HEK293 (cell line): Measurements from ENCODE around the gene LY6G6D.

Experiments
- REST ChIP-seq: fragments of 450-650 bp; formaldehyde crosslinking; IDR thresholded peaks from 2 replicates; pipeline ENCODE4 v1.5.1; 2016; ENCODE audit warnings: missing biosample characterization, missing genetic modification characterization
- ZNF274 ChIP-seq, 2 experiments: fragments of 200-500 bp in 1 of 2; fragments of 450-650 bp in 1 of 2; sonication (Bioruptor generic) in 1 of 2; formaldehyde crosslinking in 1 of 2; IDR thresholded peaks; 2 replicates each; pipeline versions ENCODE4 v1.5.1 to v1.6.1; 2014 to 2016; ENCODE audit warnings: borderline replicate concordance in 1 of 2, inconsistent platforms in 1 of 2, low read length in 1 of 2, missing biosample characterization in 1 of 2, missing genetic modification characterization in 1 of 2
- ZNF626 ChIP-seq: fragments of 450-650 bp; sonication (Bioruptor Pico); formaldehyde crosslinking; IDR thresholded peaks from 2 replicates; pipeline ENCODE4 v1.5.1; 2018; ENCODE audit warnings: missing biosample characterization, missing genetic modification characterization, inconsistent platforms
- ZNF76 ChIP-seq: fragments of 450-650 bp; formaldehyde crosslinking; IDR thresholded peaks from 2 replicates; pipeline ENCODE4; 2016; ENCODE audit warnings: low read depth, missing biosample characterization, missing genetic modification characterization, borderline replicate concordance
- TF ChIP-seq, protein P1 (sequence below): fragments of 450-650 bp; formaldehyde crosslinking; IDR thresholded peaks from 2 replicates; pipeline ENCODE4 v1.5.1; 2016; ENCODE audit warnings: missing biosample characterization, missing genetic modification characterization

DNA sequence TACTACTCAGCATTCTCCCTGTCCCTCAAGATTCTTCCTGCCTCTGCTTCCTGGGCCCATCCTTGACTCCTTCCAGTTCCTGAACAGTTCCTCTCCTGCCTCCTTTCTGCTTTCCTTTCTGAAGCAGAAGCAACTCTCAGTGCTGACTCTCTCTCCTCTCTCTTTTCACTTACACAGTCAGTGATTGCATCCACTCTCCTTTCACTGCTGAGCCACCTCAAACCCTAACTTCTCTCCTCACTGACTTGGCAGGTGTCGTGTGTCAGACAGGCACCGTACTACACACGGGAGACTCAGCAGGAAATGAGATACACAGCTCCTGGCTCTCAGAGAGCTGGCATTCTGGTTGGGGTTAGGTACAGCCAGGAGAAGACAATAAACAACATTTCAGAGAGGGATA lies 17.6 kb upstream of the LY6G6D start:
- TF ChIP-seq, protein P1, sequence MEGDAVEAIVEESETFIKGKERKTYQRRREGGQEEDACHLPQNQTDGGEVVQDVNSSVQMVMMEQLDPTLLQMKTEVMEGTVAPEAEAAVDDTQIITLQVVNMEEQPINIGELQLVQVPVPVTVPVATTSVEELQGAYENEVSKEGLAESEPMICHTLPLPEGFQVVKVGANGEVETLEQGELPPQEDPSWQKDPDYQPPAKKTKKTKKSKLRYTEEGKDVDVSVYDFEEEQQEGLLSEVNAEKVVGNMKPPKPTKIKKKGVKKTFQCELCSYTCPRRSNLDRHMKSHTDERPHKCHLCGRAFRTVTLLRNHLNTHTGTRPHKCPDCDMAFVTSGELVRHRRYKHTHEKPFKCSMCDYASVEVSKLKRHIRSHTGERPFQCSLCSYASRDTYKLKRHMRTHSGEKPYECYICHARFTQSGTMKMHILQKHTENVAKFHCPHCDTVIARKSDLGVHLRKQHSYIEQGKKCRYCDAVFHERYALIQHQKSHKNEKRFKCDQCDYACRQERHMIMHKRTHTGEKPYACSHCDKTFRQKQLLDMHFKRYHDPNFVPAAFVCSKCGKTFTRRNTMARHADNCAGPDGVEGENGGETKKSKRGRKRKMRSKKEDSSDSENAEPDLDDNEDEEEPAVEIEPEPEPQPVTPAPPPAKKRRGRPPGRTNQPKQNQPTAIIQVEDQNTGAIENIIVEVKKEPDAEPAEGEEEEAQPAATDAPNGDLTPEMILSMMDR (tag by site-specific recombination): no peak
- no peak for TF ChIP-seq ZNF274 (IDR thresholded peaks at IDR 0.05; ENCODE audit: low read length)
- no peak for TF ChIP-seq ZNF274 (tag by site-specific recombination; IDR thresholded peaks at IDR 0.05; ENCODE audit: borderline replicate concordance)
- no peak for TF ChIP-seq ZNF76 (tag by site-specific recombination)
- no peak for TF ChIP-seq ZNF626 (tag by site-specific recombination)
- TF ChIP-seq REST (tag by site-specific recombination): no peak
